PC-9 (cell line): ENCODE measurements around the gene CTNND2.

Source experiments
- EZH2 ChIP-seq: fragments of 200-600 bp; sonication (generic); IDR thresholded peaks from 2 replicates; pipeline ENCODE4 v1.8.0; 2017; ENCODE audit warnings: antibody characterized with exemption, low read depth
- TF ChIP-seq, protein P1 (sequence below): fragments of 200-600 bp; sonication (generic); conservative IDR thresholded peaks from 2 replicates; pipeline ENCODE4 v1.6.1; 2017; ENCODE audit warnings: mixed run types, antibody characterized with exemption, mild to moderate bottlenecking, moderate library complexity

DNA sequence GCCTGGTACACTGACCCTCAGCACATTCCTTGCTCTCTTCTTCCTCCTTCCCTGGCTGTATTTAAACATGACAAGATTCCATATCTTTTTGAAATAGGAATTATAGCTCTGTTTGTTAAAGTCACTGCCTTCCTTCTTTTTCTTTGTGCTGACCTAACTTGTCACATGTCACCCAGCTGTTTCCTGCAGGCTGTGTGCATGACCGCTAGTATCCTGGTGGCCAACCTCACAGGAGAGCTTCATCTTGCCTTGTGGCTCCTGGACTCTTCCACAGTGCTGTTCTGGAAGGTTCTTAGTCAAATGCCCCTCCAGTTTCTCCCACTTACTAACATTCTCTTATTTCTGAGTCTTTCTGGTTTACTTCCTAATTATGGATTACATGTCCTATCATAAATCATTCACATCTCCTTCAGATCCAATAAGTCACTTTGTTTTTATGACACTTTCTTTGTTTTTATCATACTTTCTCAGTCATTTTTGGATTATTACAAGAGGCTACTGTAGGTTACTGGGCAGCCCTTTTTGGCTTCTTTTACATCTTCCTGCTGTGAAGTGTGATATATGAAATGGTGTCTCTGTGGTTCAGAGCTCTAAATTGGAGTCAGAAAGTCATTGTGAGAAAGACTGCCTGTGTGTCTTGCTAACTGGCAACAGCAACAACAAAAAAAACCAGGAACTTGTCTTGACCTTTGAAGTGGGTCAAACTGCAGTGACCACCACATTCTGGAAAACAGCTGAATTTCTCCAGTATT is 679.6 kb downstream of the CTNND2 start:
- TF ChIP-seq, protein P1, sequence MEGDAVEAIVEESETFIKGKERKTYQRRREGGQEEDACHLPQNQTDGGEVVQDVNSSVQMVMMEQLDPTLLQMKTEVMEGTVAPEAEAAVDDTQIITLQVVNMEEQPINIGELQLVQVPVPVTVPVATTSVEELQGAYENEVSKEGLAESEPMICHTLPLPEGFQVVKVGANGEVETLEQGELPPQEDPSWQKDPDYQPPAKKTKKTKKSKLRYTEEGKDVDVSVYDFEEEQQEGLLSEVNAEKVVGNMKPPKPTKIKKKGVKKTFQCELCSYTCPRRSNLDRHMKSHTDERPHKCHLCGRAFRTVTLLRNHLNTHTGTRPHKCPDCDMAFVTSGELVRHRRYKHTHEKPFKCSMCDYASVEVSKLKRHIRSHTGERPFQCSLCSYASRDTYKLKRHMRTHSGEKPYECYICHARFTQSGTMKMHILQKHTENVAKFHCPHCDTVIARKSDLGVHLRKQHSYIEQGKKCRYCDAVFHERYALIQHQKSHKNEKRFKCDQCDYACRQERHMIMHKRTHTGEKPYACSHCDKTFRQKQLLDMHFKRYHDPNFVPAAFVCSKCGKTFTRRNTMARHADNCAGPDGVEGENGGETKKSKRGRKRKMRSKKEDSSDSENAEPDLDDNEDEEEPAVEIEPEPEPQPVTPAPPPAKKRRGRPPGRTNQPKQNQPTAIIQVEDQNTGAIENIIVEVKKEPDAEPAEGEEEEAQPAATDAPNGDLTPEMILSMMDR = no peak
- TF ChIP-seq EZH2 = no peak
